NCI-H2171 treated with DMSO at 0.1 percent for 48 hours (cell line): Measurements from ENCODE around the gene NPVF.

Experiments
- DNase-seq: peaks from one replicate; lab custom pipeline; 2025; lab: John Stamatoyannopoulos, UW

Gene NPVF

GRCh38 chr7:25228386-25228785 lies at the start of gene NPVF:
TSS of gene NPVF (minus strand) at chr7:25228486. CDS start at chr7:25228439, 47 bp downstream.
- no peak for DNase-seq

GRCh38 chr7:25272265-25272664 lies 44.0 kb upstream of the NPVF start:
- DNase-seq: no peak

- DNase-seq: no peak
Observed at GRCh38 chr7:25263337-25263736, 35.1 kb upstream of the NPVF start.

- no peak for DNase-seq
Observed at GRCh38 chr7:25262586-25262985, 34.3 kb upstream of the NPVF start.

GRCh38 chr7:25261545-25262140 lies 33.4 kb upstream of the NPVF start:
- no peak for DNase-seq

- DNase-seq: no peak
Observed at GRCh38 chr7:25260862-25261494, 32.7 kb upstream of the NPVF start.

GRCh38 chr7:25259487-25260243 lies 31.4 kb upstream of the NPVF start:
- peak; percentile 78 for DNase-seq

GRCh38 chr7:25256333-25256819 lies 28.1 kb upstream of the NPVF start:
- DNase-seq: peak; percentile 84

GRCh38 chr7:25255611-25256332 lies 27.5 kb upstream of the NPVF start:
- peak; percentile 90 for DNase-seq

GRCh38 chr7:25254604-25255003 lies 26.3 kb upstream of the NPVF start:
- no peak for DNase-seq

- no peak for DNase-seq
Observed at GRCh38 chr7:25253714-25254113, 25.4 kb upstream of the NPVF start.

- DNase-seq: no peak
Observed at GRCh38 chr7:25250386-25250785, 22.1 kb upstream of the NPVF start.

GRCh38 chr7:25249772-25250171 lies 21.5 kb upstream of the NPVF start:
- DNase-seq: no peak

GRCh38 chr7:25246306-25246705 lies 18.0 kb upstream of the NPVF start:
- peak; percentile 75 for DNase-seq

- DNase-seq: no peak
Observed at GRCh38 chr7:25244254-25245033, 16.2 kb upstream of the NPVF start.

- no peak for DNase-seq
Observed at GRCh38 chr7:25242678-25243077, 14.4 kb upstream of the NPVF start.

- DNase-seq: no peak
Observed at GRCh38 chr7:25240896-25241295, 12.6 kb upstream of the NPVF start.

GRCh38 chr7:25240340-25240739 lies 12.1 kb upstream of the NPVF start:
- no peak for DNase-seq

GRCh38 chr7:25239888-25240287 lies 11.6 kb upstream of the NPVF start:
- DNase-seq: no peak

GRCh38 chr7:25238066-25238725 lies 9.9 kb upstream of the NPVF start:
- peak; percentile 88 for DNase-seq

- no peak for DNase-seq
Observed at GRCh38 chr7:25235471-25235870, 7.2 kb upstream of the NPVF start.
